HepG2 (cell line): Measurements from ENCODE around the gene CMIP. TPM values are rescaled to one million over a fixed set of nuclear protein-coding genes. Genes with fewer than 3 reads are reported as not detected.

Experiments used
- ATAC-seq: fragments of 200-7000 bp; cut with Tn5 transposase; 3 replicates; pipeline ENCODE4 v1.9.1; 2020; ENCODE audit warnings: mild to moderate bottlenecking, moderate library complexity
- BruUV-seq: library from RNA; stranded (reverse); fragments of 400-500 nt; replicated peaks from 2 replicates; lab custom pipeline; 2021; lab: Mats Ljungman, UMichigan
- CTCF ChIA-PET: fragments of 300-600 bp; formaldehyde crosslinking; extraction: SDS; loops from one replicate; lab custom pipeline; 2021; ENCODE audit warnings: low total read pairs, inconsistent platforms, low intra/inter-chr PET ratio; lab: Yijun Ruan, JAX
- POLR2A ChIA-PET: fragments of 350-600 bp; sonication (Branson Sonifier 250); formaldehyde crosslinking; loops from one replicate; lab custom pipeline; 2020; ENCODE audit warnings: antibody characterized with exemption, inconsistent platforms; lab: Yijun Ruan, JAX
- DNase-seq: peaks from one replicate; pipeline ENCODE4 v3.0.0-alpha.2; 2015; ENCODE audit warnings: low spot score
- FAIRE-seq: peaks from 3 replicates; lab custom pipeline; 2011; peaks lifted over from hg19 to GRCh38; lab: Jason Lieb, UNC
- H2AFZ ChIP-seq: one replicate; pipeline ENCODE4 v1.6.1; 2011; ENCODE audit warnings: low read length, inconsistent platforms
- H3K27ac ChIP-seq: fragments of 300-600 bp; 3 replicates; pipeline ENCODE4 v1.8.0; 2011; ENCODE audit warnings: mixed run types, mild to moderate bottlenecking, mixed read lengths, low read length, inconsistent platforms; ENCODE audit not compliant: insufficient read depth; ENCODE audit errors: extremely low read length
- H3K27me3 ChIP-seq, 2 experiments: fragments of 200-600 bp in 1 of 2; 2 replicates in 1 of 2; 3 replicates in 1 of 2; pipeline versions ENCODE4 v1.6.0 to v1.8.0; 2011; ENCODE audit warnings: low read length in 2 of 2, mild to moderate bottlenecking in 2 of 2, moderate library complexity in 2 of 2, inconsistent platforms in 1 of 2; ENCODE audit not compliant: insufficient read depth in 2 of 2, control insufficient read depth in 1 of 2
- H3K36me3 ChIP-seq, 2 experiments: fragments of 200-600 bp in 1 of 2; replicated peaks in 1 of 2; 2 replicates in 1 of 2; 3 replicates in 1 of 2; pipeline versions ENCODE4 v1.5.1 to v1.8.0; 2011; ENCODE audit warnings: low read length in 2 of 2, inconsistent platforms in 1 of 2; ENCODE audit not compliant: insufficient read depth in 2 of 2, control insufficient read depth in 1 of 2
- H3K4me1 ChIP-seq: 2 replicates; pipeline ENCODE4 v1.5.1; 2012; ENCODE audit warnings: low read length, inconsistent platforms; ENCODE audit not compliant: insufficient read depth
- H3K4me2 ChIP-seq: 2 replicates; pipeline ENCODE4 v1.6.0; 2011; ENCODE audit warnings: low read depth, low read length, inconsistent platforms
- H3K4me3 ChIP-seq, 3 experiments: fragments of 200-600 bp in 1 of 3; sonication (generic), shearing (Covaris generic) in 1 of 3; replicated peaks in 1 of 3; 2 replicates each; pipeline ENCODE4 v1.5.1; 2011 to 2016; ENCODE audit warnings: low read length in 3 of 3, inconsistent platforms in 2 of 3, low read depth in 2 of 3, mild to moderate bottlenecking in 2 of 3, control low read depth in 1 of 3, mixed read lengths in 1 of 3; ENCODE audit not compliant: insufficient read depth in 1 of 3
- H3K79me2 ChIP-seq: one replicate; pipeline ENCODE4 v1.6.1; 2011; ENCODE audit warnings: low read length, inconsistent platforms; ENCODE audit not compliant: insufficient read depth
- H3K9ac ChIP-seq: 2 replicates; pipeline ENCODE4 v1.6.0; 2011; ENCODE audit warnings: mild to moderate bottlenecking, low read depth, low read length, inconsistent platforms; ENCODE audit not compliant: insufficient read depth
- H3K9me3 ChIP-seq: 2 replicates; pipeline ENCODE4 v1.5.1; 2012; ENCODE audit warnings: mild to moderate bottlenecking, low read length
- H4K20me1 ChIP-seq: 2 replicates; pipeline ENCODE4 v1.6.0; 2011; ENCODE audit warnings: inconsistent platforms, mild to moderate bottlenecking, low read length, moderate library complexity; ENCODE audit not compliant: insufficient read depth
- GTF2F1 ChIP-seq: fragments of 150-350 bp; IDR thresholded peaks from 2 replicates; pipeline ENCODE4 v1.6.1; 2014; ENCODE audit warnings: low read length
- PAX8 ChIP-seq: sonication (generic); formaldehyde crosslinking; IDR thresholded peaks from 2 replicates; pipeline ENCODE4 v1.8.0; 2022; ENCODE audit warnings: mild to moderate bottlenecking, missing genetic modification reagents, borderline replicate concordance
- RBM22 ChIP-seq: fragments of 200-400 bp; formaldehyde crosslinking; optimal IDR thresholded peaks from 2 replicates; pipeline ENCODE3; 2017; ENCODE audit warnings: mild to moderate bottlenecking, low read length, moderate library complexity
- RFX5 ChIP-seq: IDR thresholded peaks from 2 replicates; pipeline ENCODE4 v1.6.1; 2011; ENCODE audit warnings: low read depth, low read length, improper control_type of control experiment
- SCMH1 ChIP-seq: sonication (generic); formaldehyde crosslinking; IDR thresholded peaks from 2 replicates; pipeline ENCODE4 v1.9.0; 2021; ENCODE audit warnings: missing genetic modification reagents, mild to moderate bottlenecking, borderline replicate concordance
- ZNF383 ChIP-seq: sonication (generic); formaldehyde crosslinking; IDR thresholded peaks from 2 replicates; pipeline ENCODE4 v1.4.0; 2020; ENCODE audit warnings: missing genetic modification reagents, mild to moderate bottlenecking, borderline replicate concordance
- ZNF724P ChIP-seq: sonication (generic); formaldehyde crosslinking; IDR thresholded peaks from 2 replicates; pipeline ENCODE4 v1.8.0; 2022; ENCODE audit warnings: missing genetic modification reagents, borderline replicate concordance
- ZNF792 ChIP-seq: IDR thresholded peaks from 2 replicates; pipeline ENCODE4 v1.6.1; 2016
- ZNF816 ChIP-seq: sonication (generic); formaldehyde crosslinking; IDR thresholded peaks from 2 replicates; pipeline ENCODE4 v1.8.0; 2022; ENCODE audit warnings: missing genetic modification reagents, mild to moderate bottlenecking, borderline replicate concordance
- ZNF878 ChIP-seq: sonication (generic); formaldehyde crosslinking; IDR thresholded peaks from 2 replicates; pipeline ENCODE4 v1.8.1; 2023; ENCODE audit warnings: mild to moderate bottlenecking, missing genetic modification reagents, moderate library complexity
- WGBS: methylation state at CpG from one replicate; pipeline ENCODE4 v1.1.6; 2017; ENCODE audit warnings: low lambda C conversion rate; 5-methylcytosine and 5-hydroxymethylcytosine counted together
- in situ Hi-C: cut with HindIII; loops from 2 replicates; pipeline ENCODE4 v1.10.0; 2017; ENCODE audit warnings: low pct_unique_long_range_greater_than_20kb; ENCODE audit not compliant: extremely low pct_ligation_motif_present
- intact Hi-C: fragments of 100-400 bp; cut with micrococcal nuclease; formaldehyde crosslinking; loops from one replicate; pipeline ENCODE4 v1.10.0; 2022; ENCODE audit not compliant: unreplicated experiment
- polyA plus RNA-seq, 8 experiments: library from polyadenylated mRNA; depleted of rRNA in 3 of 8; stranded (reverse) in 7 of 8; unstranded in 1 of 8; fragments of >200 nt; fragmentation: Illumina TruSeq in 4 of 8; extraction: Trizol in 4 of 8; gene quantifications; 2 replicates each; pipeline versions ENCODE4 v1.2.1 to v1.2.3, GENCODE V29; 2011 to 2016; ENCODE audit warnings: low read depth in 4 of 8, missing spikeins in 1 of 8, mixed read lengths in 1 of 8; ENCODE audit not compliant: insufficient read depth in 1 of 8
- total RNA-seq, 5 experiments: library from RNA; depleted of rRNA; stranded (reverse); fragments of >200 nt; fragmentation: Illumina TruSeq; extraction: Trizol; gene quantifications; 2 replicates each; pipeline ENCODE4 v1.2.3, GENCODE V29; 2016; ENCODE audit warnings: low read depth in 1 of 5
- TF ChIP-seq, protein P1 (sequence below): sonication (generic); formaldehyde crosslinking; IDR thresholded peaks from 2 replicates; pipeline ENCODE4 v1.4.0; 2020; ENCODE audit warnings: missing genetic modification reagents
- TF ChIP-seq, protein P2 (sequence below): sonication (generic); formaldehyde crosslinking; IDR thresholded peaks from 2 replicates; pipeline ENCODE4 v1.5.0; 2020; ENCODE audit warnings: missing genetic modification reagents
- TF ChIP-seq, protein P3 (sequence below): sonication (generic); formaldehyde crosslinking; IDR thresholded peaks from 2 replicates; pipeline ENCODE4 v1.4.0; 2020; ENCODE audit warnings: missing genetic modification reagents

CMIP gene
- total and polyA plus RNA-seq, 2 of the 13 experiments (the other 11 are each of a cell fraction or from before 2014, with no cell fraction given): 10.9 to 18.1 TPM

DNA sequence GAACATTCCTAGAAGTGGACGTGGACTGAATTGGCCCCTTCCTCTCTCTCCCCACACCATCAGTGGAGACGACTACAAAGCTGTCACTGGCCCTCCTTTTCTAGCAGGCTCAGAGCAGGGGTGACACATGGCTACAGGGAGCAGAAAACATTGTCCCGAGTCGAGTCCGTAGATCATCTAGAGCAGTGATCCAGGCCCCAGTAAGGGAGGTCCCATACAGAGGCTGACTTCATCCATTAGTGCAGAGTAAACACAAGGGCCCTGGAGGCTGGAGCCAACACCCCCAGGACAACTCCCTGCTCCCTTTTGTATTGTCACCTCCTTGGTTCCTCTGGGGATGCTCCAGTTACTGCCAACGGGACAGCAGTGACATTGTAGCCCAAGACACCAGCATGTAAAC, 130.7 kb downstream of the CMIP start (continued):
- TF ChIP-seq, protein P1, sequence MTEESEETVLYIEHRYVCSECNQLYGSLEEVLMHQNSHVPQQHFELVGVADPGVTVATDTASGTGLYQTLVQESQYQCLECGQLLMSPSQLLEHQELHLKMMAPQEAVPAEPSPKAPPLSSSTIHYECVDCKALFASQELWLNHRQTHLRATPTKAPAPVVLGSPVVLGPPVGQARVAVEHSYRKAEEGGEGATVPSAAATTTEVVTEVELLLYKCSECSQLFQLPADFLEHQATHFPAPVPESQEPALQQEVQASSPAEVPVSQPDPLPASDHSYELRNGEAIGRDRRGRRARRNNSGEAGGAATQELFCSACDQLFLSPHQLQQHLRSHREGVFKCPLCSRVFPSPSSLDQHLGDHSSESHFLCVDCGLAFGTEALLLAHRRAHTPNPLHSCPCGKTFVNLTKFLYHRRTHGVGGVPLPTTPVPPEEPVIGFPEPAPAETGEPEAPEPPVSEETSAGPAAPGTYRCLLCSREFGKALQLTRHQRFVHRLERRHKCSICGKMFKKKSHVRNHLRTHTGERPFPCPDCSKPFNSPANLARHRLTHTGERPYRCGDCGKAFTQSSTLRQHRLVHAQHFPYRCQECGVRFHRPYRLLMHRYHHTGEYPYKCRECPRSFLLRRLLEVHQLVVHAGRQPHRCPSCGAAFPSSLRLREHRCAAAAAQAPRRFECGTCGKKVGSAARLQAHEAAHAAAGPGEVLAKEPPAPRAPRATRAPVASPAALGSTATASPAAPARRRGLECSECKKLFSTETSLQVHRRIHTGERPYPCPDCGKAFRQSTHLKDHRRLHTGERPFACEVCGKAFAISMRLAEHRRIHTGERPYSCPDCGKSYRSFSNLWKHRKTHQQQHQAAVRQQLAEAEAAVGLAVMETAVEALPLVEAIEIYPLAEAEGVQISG (CRISPR knock-in tag): 0 out of 2 replicates have a peak, but pooled peaks have one; percentile 30
- TF ChIP-seq, all 625 proteins: peak for 38

DNA sequence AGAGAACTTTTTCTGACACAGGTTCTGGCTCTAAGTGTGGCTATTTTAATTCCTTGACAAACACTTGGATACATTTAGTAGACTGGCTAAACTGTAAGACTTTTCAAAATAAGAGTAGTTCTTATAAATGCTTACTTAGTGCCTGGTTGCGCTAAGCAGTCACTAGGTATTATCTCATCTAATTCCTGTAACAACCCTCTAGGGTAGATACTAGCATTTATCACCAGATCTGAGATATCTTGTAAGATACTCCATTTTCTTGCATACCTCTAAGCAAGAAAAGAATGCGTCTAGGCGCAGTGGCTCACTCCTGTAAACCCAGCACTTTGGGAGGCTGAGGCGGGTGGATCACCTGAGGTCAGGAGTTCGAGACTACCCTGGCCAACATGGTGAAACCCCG, 131.2 kb downstream of the CMIP start:
- POLR2A ChIA-PET: no interaction called here
- no peak for FAIRE-seq

More for the DNA sequence above, 131.2 kb downstream of the CMIP start:
- Histone ChIP-seq H3K9me3 (no peaks in the 10 kb centered on the region), H3K4me2 (no peak overlapping the region), H4K20me1 (peaks cover 79% of the 10 kb centered on the region), H3K27me3 (no peaks in the 10 kb centered on the region), H3K79me2 (peaks cover 79% of the 10 kb centered on the region), H2AFZ (no peak overlapping the region), H3K27ac (no peak overlapping the region), H3K9ac (no peak overlapping the region), H3K36me3 (peaks cover 6 to 27% of the 10 kb centered on the region in 2 experiments; a peak in 4 of 5 replicates), H3K4me1 (peaks cover 56% of the 10 kb centered on the region), H3K4me3 (no peak overlapping the region)
- ATAC-seq: no peak
- no peak for DNase-seq
- intact Hi-C loops (no loop called here), in situ Hi-C loops (no loop called here)
- TF ChIP-seq ZNF724P (no peak), RBM22 (no peak), ZNF878 (CRISPR knock-in tag) (no peak), GTF2F1 (no peak), ZNF816 (CRISPR knock-in tag) (no peak), RFX5 (no peak), SCMH1 (CRISPR knock-in tag) (no peak), ZNF383 (CRISPR knock-in tag) (no peak), ZNF792 (no peak), PAX8 (CRISPR knock-in tag) (no peak)
- TF ChIP-seq, protein P2, sequence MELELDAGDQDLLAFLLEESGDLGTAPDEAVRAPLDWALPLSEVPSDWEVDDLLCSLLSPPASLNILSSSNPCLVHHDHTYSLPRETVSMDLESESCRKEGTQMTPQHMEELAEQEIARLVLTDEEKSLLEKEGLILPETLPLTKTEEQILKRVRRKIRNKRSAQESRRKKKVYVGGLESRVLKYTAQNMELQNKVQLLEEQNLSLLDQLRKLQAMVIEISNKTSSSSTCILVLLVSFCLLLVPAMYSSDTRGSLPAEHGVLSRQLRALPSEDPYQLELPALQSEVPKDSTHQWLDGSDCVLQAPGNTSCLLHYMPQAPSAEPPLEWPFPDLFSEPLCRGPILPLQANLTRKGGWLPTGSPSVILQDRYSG: no peak
- TF ChIP-seq, protein P3, sequence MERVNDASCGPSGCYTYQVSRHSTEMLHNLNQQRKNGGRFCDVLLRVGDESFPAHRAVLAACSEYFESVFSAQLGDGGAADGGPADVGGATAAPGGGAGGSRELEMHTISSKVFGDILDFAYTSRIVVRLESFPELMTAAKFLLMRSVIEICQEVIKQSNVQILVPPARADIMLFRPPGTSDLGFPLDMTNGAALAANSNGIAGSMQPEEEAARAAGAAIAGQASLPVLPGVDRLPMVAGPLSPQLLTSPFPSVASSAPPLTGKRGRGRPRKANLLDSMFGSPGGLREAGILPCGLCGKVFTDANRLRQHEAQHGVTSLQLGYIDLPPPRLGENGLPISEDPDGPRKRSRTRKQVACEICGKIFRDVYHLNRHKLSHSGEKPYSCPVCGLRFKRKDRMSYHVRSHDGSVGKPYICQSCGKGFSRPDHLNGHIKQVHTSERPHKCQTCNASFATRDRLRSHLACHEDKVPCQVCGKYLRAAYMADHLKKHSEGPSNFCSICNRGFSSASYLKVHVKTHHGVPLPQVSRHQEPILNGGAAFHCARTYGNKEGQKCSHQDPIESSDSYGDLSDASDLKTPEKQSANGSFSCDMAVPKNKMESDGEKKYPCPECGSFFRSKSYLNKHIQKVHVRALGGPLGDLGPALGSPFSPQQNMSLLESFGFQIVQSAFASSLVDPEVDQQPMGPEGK (CRISPR knock-in tag): no peak
- BruUV-seq: no TSS peak
- 94% methylated on average over 6 of the region's 6 CpGs for WGBS
- CTCF ChIA-PET: no interaction called here
